HG02884 (cell line): Measurements from ENCODE around the gene HBQ1.
"Not testable (repeated sequence)": the region's sequence is repeated elsewhere in the genome, so short reads cannot be mapped to it uniquely, and the experiment has no call there.

Experiments used
- ATAC-seq: cut with Tn5 transposase; IDR thresholded peaks from one replicate; pipeline ENCODE4 v1.9.1; 2021; ENCODE audit warnings: mild to moderate bottlenecking, moderate library complexity; ENCODE audit not compliant: unreplicated experiment

HBQ1 gene

DNA sequence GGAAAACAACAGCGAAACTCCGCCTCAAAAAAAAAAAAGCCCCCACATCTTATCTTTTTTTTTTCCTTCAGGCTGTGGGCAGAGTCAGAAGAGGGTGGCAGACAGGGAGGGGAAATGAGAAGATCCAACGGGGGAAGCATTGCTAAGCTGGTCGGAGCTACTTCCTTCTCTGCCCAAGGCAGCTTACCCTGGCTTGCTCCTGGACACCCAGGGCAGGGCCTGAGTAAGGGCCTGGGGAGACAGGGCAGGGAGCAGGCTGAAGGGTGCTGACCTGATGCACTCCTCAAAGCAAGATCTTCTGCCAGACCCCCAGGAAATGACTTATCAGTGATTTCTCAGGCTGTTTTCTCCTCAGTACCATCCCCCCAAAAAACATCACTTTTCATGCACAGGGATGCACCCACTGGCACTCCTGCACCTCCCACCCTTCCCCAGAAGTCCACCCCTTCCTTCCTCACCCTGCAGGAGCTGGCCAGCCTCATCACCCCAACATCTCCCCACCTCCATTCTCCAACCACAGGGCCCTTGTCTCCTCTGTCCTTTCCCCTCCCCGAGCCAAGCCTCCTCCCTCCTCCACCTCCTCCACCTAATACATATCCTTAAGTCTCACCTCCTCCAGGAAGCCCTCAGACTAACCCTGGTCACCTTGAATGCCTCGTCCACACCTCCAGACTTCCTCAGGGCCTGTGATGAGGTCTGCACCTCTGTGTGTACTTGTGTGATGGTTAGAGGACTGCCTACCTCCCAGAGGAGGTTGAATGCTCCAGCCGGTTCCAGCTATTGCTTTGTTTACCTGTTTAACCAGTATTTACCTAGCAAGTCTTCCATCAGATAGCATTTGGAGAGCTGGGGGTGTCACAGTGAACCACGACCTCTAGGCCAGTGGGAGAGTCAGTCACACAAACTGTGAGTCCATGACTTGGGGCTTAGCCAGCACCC is 5.0 kb upstream of the HBQ1 start:
- no peak for ATAC-seq

DNA sequence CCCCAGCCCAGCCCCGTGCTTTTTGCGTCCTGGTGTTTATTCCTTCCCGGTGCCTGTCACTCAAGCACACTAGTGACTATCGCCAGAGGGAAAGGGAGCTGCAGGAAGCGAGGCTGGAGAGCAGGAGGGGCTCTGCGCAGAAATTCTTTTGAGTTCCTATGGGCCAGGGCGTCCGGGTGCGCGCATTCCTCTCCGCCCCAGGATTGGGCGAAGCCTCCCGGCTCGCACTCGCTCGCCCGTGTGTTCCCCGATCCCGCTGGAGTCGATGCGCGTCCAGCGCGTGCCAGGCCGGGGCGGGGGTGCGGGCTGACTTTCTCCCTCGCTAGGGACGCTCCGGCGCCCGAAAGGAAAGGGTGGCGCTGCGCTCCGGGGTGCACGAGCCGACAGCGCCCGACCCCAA is 4.3 kb upstream of the HBQ1 start:
- ATAC-seq = not testable (repeated sequence)

DNA sequence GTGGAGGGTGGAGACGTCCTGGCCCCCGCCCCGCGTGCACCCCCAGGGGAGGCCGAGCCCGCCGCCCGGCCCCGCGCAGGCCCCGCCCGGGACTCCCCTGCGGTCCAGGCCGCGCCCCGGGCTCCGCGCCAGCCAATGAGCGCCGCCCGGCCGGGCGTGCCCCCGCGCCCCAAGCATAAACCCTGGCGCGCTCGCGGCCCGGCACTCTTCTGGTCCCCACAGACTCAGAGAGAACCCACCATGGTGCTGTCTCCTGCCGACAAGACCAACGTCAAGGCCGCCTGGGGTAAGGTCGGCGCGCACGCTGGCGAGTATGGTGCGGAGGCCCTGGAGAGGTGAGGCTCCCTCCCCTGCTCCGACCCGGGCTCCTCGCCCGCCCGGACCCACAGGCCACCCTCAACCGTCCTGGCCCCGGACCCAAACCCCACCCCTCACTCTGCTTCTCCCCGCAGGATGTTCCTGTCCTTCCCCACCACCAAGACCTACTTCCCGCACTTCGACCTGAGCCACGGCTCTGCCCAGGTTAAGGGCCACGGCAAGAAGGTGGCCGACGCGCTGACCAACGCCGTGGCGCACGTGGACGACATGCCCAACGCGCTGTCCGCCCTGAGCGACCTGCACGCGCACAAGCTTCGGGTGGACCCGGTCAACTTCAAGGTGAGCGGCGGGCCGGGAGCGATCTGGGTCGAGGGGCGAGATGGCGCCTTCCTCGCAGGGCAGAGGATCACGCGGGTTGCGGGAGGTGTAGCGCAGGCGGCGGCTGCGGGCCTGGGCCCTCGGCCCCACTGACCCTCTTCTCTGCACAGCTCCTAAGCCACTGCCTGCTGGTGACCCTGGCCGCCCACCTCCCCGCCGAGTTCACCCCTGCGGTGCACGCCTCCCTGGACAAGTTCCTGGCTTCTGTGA is 3.5 kb upstream of the HBQ1 start, which contains the start of gene HBA1:
TSS of gene HBA1 (plus strand) at position 204 of the 906 bp plus-strand sequence. CDS start at position 241, 37 bp downstream.
- not testable (repeated sequence) for ATAC-seq

DNA sequence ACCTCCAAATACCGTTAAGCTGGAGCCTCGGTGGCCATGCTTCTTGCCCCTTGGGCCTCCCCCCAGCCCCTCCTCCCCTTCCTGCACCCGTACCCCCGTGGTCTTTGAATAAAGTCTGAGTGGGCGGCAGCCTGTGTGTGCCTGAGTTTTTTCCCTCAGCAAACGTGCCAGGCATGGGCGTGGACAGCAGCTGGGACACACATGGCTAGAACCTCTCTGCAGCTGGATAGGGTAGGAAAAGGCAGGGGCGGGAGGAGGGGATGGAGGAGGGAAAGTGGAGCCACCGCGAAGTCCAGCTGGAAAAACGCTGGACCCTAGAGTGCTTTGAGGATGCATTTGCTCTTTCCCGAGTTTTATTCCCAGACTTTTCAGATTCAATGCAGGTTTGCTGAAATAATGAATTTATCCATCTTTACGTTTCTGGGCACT is 2.9 kb upstream of the HBQ1 start:
- no peak for ATAC-seq

DNA sequence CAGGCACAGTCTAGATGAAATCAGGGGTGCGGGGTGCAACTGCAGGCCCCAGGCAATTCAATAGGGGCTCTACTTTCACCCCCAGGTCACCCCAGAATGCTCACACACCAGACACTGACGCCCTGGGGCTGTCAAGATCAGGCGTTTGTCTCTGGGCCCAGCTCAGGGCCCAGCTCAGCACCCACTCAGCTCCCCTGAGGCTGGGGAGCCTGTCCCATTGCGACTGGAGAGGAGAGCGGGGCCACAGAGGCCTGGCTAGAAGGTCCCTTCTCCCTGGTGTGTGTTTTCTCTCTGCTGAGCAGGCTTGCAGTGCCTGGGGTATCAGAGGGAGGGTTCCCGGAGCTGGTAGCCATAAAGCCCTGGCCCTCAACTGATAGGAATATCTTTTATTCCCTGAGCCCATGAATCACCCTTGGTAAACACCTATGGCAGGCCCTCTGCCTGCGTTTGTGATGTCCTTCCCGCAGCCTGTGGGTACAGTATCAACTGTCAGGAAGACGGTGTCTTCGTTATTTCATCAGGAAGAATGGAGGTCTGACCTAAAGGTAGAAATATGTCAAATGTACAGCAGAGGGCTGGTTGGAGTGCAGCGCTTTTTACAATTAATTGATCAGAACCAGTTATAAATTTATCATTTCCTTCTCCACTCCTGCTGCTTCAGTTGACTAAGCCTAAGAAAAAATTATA is 2.1 kb upstream of the HBQ1 start:
- ATAC-seq = no peak

DNA sequence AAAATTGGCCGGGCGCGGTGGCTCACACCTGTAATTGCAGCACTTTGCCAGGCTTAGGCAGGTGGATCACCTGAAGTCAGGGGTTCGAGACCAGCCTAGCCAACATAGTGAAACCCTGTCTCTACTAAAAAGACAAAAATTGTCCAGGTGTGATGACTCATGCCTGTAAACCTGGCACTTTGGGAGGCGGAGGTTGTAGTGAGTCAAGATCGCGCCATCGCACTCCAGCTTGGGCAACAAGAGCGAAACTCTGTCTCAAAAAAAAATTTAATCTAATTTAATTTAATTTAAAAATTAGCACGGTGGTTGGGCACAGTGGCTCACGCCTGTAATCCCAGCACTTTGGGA is 1.6 kb upstream of the HBQ1 start:
- ATAC-seq = no peak

DNA sequence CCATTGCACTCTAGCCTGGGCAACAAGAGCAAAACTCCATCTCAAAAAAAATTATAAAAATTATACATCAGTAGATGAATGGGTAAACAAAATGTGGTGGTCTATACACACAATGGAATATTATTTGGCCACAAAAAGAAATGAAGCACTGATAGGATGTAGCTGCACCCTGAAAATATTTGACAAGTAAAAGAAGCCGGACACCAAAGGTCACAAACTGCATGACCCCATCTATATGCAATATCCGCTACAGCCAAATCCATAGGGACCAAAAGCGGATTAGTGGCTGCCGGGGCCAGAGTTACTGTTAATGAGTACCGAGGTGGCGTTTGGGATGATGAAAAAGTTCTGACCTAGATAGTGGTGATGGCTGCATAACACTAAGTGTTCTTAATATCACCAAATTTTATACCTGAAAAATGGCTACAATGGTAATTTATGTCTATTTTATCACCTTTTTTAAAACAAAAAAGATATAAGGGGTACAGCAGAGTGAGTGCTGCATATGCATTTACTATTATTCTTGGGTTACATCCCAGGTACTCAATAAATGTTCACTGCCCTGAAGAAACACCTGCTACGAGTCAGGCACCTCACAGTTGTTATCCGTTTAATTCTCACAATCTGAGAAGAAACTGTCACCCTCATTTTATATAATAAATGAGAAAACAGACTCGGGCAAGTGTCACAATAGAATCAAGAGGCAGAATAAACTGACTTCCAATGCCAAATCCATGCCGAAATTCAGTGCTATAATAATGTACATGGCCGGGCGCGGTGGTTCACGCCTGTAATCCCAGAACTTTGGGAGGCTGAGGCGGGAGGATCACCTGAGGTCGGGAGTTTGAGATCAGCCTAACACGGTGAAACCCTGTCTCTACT is 807 bp upstream of the HBQ1 start:
- no peak for ATAC-seq

DNA sequence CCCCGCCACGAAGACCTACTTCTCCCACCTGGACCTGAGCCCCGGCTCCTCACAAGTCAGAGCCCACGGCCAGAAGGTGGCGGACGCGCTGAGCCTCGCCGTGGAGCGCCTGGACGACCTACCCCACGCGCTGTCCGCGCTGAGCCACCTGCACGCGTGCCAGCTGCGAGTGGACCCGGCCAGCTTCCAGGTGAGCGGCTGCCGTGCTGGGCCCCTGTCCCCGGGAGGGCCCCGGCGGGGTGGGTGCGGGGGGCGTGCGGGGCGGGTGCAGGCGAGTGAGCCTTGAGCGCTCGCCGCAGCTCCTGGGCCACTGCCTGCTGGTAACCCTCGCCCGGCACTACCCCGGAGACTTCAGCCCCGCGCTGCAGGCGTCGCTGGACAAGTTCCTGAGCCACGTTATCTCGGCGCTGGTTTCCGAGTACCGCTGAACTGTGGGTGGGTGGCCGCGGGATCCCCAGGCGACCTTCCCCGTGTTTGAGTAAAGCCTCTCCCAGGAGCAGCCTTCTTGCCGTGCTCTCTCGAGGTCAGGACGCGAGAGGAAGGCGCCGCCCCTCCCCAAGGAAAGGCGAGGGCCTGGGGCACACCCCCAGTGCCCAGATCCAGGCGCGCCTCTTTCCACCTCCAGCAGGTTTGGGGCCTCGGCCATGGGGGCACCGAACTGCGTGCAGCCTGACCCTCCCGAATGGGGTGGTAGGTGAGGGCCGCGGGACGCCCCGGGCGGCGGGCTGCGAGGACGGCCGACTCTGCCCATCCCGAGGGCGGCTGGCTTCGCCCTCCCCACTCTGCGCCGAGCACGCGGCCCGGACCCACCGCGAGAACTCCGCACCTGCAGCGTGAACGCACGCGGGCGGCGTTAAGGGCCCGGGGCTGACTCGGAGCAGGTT is 664 bp downstream of the HBQ1 start:
- ATAC-seq = no peak

DNA sequence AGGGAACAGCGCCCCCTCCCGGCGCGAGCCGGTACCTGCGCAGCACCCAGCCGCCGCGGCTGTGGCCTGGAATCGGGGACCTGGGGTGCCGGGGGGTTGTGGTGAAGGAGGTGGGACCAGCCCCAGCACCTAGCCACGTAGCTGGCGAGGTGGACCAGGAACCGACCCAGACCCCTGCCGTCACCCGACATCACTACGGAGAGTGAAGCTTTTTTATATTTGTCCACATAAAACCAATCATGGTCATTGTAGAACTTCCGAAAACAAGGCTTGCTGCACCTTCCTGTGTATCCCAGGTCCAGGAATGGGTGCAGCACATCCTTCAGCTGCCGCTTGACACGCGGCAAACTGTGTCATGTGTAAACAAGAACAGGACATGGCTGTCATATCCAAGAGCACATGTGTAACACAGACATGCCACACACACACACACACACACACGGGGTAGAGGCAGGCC is 1.3 kb downstream of the HBQ1 start:
- no peak for ATAC-seq

DNA sequence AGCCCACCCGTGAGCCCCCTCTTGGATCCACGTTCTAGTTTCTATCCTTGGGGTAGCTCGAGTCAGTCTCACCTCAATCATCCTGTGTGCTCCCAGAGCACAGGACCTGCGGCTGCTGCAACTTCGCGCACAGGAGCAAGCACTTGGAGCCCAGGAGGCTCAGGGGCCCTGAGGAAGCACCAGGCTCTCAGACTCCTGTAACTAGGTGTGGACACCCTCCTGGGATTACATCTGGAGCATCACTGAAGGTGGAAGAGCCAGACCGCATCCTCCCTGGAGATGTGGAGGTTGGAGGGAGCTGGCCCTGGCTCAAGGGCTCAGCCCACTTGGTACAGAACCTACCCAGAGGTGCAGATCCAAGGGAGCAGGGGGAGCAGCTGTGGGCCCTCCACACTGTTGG is 2.7 kb downstream of the HBQ1 start:
- no peak for ATAC-seq

DNA sequence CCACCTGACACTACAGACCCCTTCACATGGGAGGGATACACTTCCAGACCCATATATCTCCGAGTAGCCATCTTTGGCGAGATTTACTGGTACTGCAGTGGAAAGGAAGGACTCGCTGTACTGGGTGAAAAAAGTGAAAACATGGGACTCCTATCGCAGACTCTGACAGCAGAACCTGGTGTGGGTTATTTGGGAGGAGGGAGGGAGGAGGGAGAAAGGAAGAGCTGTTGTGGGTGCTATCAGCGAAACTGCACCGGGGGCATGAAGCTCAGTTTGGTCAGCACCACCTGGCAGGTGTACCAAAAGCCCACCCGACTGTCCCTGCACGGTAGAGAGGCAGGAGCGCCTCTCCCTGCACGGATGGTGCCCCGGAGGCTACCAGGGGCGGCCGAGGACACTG is 5.0 kb downstream of the HBQ1 start:
- ATAC-seq = no peak

DNA sequence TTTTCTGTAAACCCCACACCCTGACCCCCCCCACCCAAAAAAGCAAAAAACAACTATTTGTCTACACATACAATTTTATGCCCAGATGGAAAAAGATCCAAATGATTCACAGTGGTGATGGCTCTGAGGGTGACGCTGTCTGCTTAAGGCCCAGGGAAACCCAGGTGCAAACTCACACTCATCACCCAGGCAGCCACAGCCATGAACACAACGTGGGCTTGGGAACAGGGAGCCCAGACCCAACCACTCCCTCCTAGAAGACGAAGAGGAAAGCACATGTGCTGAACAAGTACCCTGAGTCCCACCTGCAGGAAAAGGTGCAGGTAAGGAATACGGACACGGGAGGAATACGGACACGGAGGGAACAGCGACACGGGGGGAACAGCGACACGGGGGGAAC is 5.4 kb downstream of the HBQ1 start:
- no peak for ATAC-seq

DNA sequence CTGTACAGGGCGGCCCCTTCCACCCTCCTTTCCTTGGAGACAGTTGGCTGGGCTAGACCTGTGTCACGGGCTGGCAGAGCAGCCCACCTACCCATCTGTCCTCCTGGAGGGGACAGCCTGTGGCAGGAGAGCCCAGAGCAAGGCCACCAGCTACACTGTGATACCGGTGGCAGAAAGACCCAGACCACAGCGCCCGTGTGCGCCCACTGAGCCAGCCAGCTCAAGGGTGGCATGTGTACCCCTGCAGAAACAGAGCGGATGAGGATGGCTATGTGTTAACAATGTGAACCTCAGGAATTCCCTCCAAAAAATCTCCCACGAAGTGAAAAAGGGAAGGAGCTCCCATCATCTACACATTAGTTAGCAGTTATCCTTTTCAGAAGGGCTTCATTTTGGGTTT is 7.1 kb downstream of the HBQ1 start:
- no peak for ATAC-seq

DNA sequence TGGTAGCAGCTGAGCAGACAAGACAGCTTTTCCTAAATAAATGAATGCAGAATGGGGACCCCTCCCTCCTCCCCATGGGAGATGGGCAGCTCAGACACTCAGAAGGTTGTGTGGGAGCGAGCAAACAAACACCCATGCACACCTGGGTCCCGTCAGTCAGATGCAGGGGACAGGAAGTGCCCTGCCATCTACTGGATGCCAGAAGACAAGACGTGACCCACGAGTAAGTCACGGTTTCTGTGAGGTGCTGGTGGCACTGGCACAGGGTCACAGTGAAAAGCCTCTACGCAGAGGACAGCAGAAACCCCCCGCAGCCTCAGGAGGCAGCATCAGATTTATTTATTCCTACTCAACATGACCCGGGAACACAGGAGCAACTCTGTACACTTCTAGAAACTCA is 8.4 kb downstream of the HBQ1 start:
- no peak for ATAC-seq

DNA sequence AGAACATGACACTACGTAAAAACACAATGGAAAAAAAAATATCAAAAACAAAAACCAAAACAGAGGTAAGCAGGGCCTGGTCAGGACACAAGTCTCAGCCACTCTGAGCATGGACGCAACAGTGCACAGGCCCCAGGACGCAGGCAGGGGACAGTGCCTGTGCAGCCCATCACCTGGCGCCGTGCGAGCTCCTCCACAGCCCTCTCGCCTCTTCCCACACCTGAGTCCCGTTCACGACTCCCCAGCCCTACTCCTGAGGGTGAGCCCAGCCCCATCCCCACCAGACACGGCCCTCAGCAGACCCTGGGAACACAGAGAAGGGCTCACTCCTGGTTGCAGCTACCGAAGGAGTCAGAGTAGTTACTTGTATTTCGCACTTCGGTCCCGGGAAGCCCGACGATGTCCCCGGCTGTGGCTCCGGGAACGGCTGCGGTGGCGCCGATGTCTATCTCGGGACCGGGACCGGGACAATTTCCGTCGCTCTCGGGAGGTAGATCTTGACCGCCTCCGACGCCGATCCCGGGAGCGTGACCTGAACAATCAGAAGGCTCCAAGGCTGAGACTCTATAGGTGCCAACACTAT is 9.4 kb downstream of the HBQ1 start:
- no peak for ATAC-seq

DNA sequence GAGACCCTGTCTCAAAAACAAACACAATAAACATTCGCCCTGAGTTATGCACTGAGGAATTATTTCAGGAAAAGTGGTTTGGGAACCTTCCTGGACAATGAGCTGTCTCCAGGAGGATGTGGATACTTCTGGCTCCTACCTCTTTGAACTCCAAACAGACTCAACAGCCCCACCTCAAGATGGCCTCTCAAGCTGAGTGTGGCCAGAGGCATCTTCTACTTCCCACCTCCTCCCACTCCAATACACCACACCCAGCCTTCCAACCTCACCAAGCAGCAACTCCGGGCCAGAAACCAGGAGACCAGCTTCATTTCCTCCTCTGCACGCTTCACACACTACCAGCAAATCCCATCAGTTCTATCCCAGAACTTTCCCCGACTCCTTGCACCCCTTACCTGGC is 11.6 kb downstream of the HBQ1 start:
- no peak for ATAC-seq

DNA sequence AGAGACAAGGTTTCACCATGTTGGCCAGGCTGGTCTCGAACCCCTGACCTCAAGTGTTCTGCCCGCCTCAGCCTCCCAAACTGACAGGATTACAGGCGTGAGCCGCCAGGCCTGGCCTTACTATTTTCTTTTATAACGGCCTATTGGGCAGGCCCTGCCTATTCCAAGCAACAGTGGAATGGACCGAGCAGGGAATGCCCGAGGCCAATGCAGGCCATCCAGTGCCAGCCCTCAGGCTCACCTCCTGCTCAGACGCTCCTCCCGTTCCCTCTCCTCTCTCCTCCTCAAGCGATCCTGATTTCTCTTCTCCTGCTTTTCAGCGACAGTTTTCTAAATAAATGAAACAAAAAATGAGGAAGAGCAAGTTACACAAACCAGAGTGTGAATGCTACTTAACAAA is 12.4 kb downstream of the HBQ1 start:
- ATAC-seq = no peak

DNA sequence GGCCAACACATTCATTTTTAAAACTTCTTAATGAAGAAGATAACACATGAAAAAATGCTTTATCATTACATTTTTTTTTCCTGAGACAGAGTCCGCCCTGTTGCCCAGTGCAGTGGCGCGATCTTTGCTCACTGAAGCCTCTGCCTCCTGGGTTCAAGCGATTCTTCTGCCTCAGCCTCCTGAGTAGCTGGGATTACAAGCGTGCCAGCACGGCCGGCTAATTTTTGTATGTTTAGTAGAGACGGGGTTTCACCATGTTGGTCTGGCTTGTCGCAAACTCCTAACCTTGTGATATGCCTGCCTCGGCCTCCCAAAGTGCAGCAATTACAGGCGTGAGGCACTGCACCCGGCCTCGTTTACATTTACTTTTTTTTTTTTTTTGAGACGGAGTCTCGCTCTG is 13.2 kb downstream of the HBQ1 start:
- ATAC-seq = no peak

DNA sequence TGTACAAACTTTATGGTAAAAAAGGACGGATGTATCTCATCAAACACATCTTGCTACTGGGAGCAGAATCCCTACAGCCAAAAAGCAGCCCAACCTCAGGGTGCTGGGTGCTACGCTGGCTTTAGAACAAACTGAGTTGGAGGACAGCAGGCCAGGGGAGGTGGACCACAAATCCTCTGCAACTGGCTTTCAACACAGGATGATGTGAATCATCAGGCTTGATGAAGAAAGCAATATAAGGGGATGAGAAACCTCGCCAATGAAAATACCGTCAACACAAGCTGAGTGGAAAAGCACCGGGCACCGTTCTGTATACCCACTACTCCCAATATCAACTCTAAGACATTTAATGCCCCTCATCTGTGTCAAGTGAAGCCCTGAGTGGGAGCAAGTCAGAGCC is 14.3 kb downstream of the HBQ1 start:
- ATAC-seq = no peak
